NB4 (cell line): ENCODE results near the gene SSBP3.

Experiments
- TF ChIP-seq, protein P1 (sequence below): IDR thresholded peaks from one replicate; pipeline ENCODE4 v1.5.1; 2012; ENCODE audit warnings: low read depth, low read length
- TF ChIP-seq, protein P2 (sequence below): IDR thresholded peaks from 2 replicates; pipeline ENCODE4 v1.6.1; 2011; ENCODE audit warnings: low read depth, low read length

- TF ChIP-seq, protein P1, sequence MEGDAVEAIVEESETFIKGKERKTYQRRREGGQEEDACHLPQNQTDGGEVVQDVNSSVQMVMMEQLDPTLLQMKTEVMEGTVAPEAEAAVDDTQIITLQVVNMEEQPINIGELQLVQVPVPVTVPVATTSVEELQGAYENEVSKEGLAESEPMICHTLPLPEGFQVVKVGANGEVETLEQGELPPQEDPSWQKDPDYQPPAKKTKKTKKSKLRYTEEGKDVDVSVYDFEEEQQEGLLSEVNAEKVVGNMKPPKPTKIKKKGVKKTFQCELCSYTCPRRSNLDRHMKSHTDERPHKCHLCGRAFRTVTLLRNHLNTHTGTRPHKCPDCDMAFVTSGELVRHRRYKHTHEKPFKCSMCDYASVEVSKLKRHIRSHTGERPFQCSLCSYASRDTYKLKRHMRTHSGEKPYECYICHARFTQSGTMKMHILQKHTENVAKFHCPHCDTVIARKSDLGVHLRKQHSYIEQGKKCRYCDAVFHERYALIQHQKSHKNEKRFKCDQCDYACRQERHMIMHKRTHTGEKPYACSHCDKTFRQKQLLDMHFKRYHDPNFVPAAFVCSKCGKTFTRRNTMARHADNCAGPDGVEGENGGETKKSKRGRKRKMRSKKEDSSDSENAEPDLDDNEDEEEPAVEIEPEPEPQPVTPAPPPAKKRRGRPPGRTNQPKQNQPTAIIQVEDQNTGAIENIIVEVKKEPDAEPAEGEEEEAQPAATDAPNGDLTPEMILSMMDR, result peak; percentile 2
- TF ChIP-seq, protein P2, sequence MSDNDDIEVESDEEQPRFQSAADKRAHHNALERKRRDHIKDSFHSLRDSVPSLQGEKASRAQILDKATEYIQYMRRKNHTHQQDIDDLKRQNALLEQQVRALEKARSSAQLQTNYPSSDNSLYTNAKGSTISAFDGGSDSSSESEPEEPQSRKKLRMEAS, result no peak
Measured at GRCh38 chr1:54359393-54360162, 46.6 kb downstream of the SSBP3 start.
